Measurements from ENCODE around the gene RHOC. TPM values are rescaled to one million over a fixed set of nuclear protein-coding genes. Genes with fewer than 3 reads are reported as not detected.

Gene RHOC
- total and polyA plus RNA-seq, 2 experiments from 2014 or later = 65.4 to 76.7 TPM

- no peak for TF ChIP-seq CTCF (conservative IDR thresholded peaks at IDR 0.05; ENCODE audit: low read depth in 2 of 2)
- no peak for TF ChIP-seq ETS1 (IDR thresholded peaks at IDR 0.05)
- TF ChIP-seq ZNF462 (CRISPR knock-in tag; IDR thresholded peaks at IDR 0.05) = no peak
These were observed 47.2 kb upstream of the RHOC start (continued) for GRCh38 chr1:112754116-112754628.

GRCh38 chr1:112748396-112748795 is 41.5 kb upstream of the RHOC start:
- no peaks in the 10 kb centered on the region for H3K36me3 Mint-ChIP-seq (ENCODE audit: low read depth)
- Histone ChIP-seq H3K4me2 (no peak overlapping the region), H4K20me1 (replicated peaks; ENCODE audit: insufficient read depth) (no peaks in the 10 kb centered on the region), H2AFZ (no peak overlapping the region), H3K27ac (ENCODE audit: low read depth) (no peak overlapping the region), H3K4me3 (no peak overlapping the region), H3K27me3 (ENCODE audit: insufficient read depth) (peaks cover 40% of the 10 kb centered on the region), H3K9me2 (ENCODE audit: insufficient read depth) (no peaks in the 10 kb centered on the region), H3F3A (replicated peaks; ENCODE audit: low read depth) (no peaks in the 10 kb centered on the region; the same call in 1 of the 2 replicates), H3K36me3 (ENCODE audit: insufficient read depth) (no peaks in the 10 kb centered on the region), H3K4me1 (ENCODE audit: insufficient read depth) (no peaks in the 10 kb centered on the region; the same call in 1 of the 2 replicates), H3K79me2 (replicated peaks; ENCODE audit: insufficient read depth) (no peaks in the 10 kb centered on the region)
- peaks cover 27% of the 10 kb centered on the region for H3K27me3 Mint-ChIP-seq (ENCODE audit: insufficient read depth, low read depth, poor library complexity)
- H3K4me1 Mint-ChIP-seq = no peaks in the 10 kb centered on the region; the same call in 2 of the 3 replicates
- H3K27ac Mint-ChIP-seq = no peak overlapping the region
- H3K9me3 Mint-ChIP-seq = peaks cover 5% of the 10 kb centered on the region; the same call in 2 of the 3 replicates
- ATAC-seq (no peak), DNase-seq (ENCODE audit: low spot score) (no peak)
- no peak overlapping the region for H3K4me3 Mint-ChIP-seq
- no peak for TF ChIP-seq ZNF331 (CRISPR knock-in tag; IDR thresholded peaks at IDR 0.05; ENCODE audit: low read depth)
- no peak for TF ChIP-seq ETS1 (IDR thresholded peaks at IDR 0.05)
- TF ChIP-seq CTCF (conservative IDR thresholded peaks at IDR 0.05; ENCODE audit: low read depth in 2 of 2) = no peak
- TF ChIP-seq EZH2 (IDR thresholded peaks at IDR 0.05; ENCODE audit: low read depth, unreplicated experiment) = no peak

All from GM23338 (cell line).